Lung (tissue), 12 donors: ENCODE measurements around the gene SLC35B2. TPM values are rescaled to one million over a fixed set of nuclear protein-coding genes. Genes with fewer than 3 reads are reported as not detected.

Experiments used
- ATAC-seq: fragments of 200-7000 bp; cut with Tn5 transposase; one replicate; pipeline ENCODE4 v1.9.1; 2020; ENCODE audit warnings: moderate number of reproducible peaks; ENCODE audit not compliant: insufficient read depth, low FRiP score
- DNase-seq, 3 donors: peaks; one replicate each; pipeline ENCODE4 v3.0.0-alpha.2; 2013 to 2017
- H3K27ac ChIP-seq, 2 donors: one replicate each; pipeline ENCODE4 v1.5.1; 2013; ENCODE audit warnings: mild to moderate bottlenecking in 2 of 2, moderate library complexity in 2 of 2, control low read depth in 1 of 2, inconsistent platforms in 1 of 2, low read depth in 1 of 2, low read length in 1 of 2
- H3K27me3 ChIP-seq, 3 donors: one replicate each; pipeline ENCODE4 v1.5.1; 2013; ENCODE audit warnings: low read length in 2 of 3; ENCODE audit not compliant: control insufficient read depth in 3 of 3, insufficient read depth in 3 of 3
- H3K36me3 ChIP-seq, 4 donors: one replicate each; pipeline ENCODE4 v1.5.1; 2013; ENCODE audit warnings: low read length in 4 of 4, mild to moderate bottlenecking in 1 of 4, moderate library complexity in 1 of 4; ENCODE audit not compliant: control insufficient read depth in 4 of 4, insufficient read depth in 4 of 4
- H3K4me1 ChIP-seq, 5 donors: one replicate each; pipeline ENCODE4 v1.5.1; 2013; ENCODE audit warnings: low read length in 5 of 5, mild to moderate bottlenecking in 2 of 5, moderate library complexity in 1 of 5; ENCODE audit not compliant: control insufficient read depth in 5 of 5, insufficient read depth in 5 of 5
- H3K4me3 ChIP-seq: one replicate; pipeline ENCODE4 v1.5.1; 2013; ENCODE audit warnings: mild to moderate bottlenecking, control low read depth, moderate library complexity
- H3K9ac ChIP-seq, 2 donors: one replicate each; pipeline ENCODE4 v1.5.1; 2013; ENCODE audit warnings: low read length in 2 of 2, control low read depth in 1 of 2; ENCODE audit not compliant: insufficient read depth in 1 of 2
- H3K9me3 ChIP-seq, 4 donors: one replicate each; pipeline ENCODE4 v1.5.1; 2013; ENCODE audit warnings: low read length in 3 of 4, mild to moderate bottlenecking in 1 of 4, moderate library complexity in 1 of 4; ENCODE audit not compliant: control insufficient read depth in 4 of 4, insufficient read depth in 3 of 4
- WGBS, 2 donors: extraction: QIAGEN DNeasy Blood & Tissue Kit; methylation state at CpG; one replicate each; pipeline ENCODE4 v1.1.7; 2013; 5-methylcytosine and 5-hydroxymethylcytosine counted together
- polyA plus RNA-seq, 2 donors: library from polyadenylated mRNA; stranded (reverse); fragments of 200-250 nt; gene quantifications; one replicate each; pipeline ENCODE4 v1.2.1, GENCODE V29; 2013
- total RNA-seq, 2 donors: library from RNA; depleted of rRNA in 1 of 2; stranded (reverse); fragments of >200 nt in 1 of 2; gene quantifications; one replicate each; pipeline ENCODE4 v1.2.1, GENCODE V29; 2014 to 2021
- TF ChIP-seq, protein P1 (sequence below): IDR thresholded peaks from 2 replicates; pipeline ENCODE4 v1.5.1; 2012; ENCODE audit warnings: mild to moderate bottlenecking; ENCODE audit errors: control extremely low read depth, extremely low read depth
- donor health status: control.
- donor health status: control.
- donor health status: Bipolar disorder and iron deficiency.
- donor health status: healthy.
- donor health status: DM: yes; HTN: yes; CAD: no.

SLC35B2 gene
- total and polyA plus RNA-seq, 4 donors = 15.0 to 44.4 (median 34.9) TPM

DNA sequence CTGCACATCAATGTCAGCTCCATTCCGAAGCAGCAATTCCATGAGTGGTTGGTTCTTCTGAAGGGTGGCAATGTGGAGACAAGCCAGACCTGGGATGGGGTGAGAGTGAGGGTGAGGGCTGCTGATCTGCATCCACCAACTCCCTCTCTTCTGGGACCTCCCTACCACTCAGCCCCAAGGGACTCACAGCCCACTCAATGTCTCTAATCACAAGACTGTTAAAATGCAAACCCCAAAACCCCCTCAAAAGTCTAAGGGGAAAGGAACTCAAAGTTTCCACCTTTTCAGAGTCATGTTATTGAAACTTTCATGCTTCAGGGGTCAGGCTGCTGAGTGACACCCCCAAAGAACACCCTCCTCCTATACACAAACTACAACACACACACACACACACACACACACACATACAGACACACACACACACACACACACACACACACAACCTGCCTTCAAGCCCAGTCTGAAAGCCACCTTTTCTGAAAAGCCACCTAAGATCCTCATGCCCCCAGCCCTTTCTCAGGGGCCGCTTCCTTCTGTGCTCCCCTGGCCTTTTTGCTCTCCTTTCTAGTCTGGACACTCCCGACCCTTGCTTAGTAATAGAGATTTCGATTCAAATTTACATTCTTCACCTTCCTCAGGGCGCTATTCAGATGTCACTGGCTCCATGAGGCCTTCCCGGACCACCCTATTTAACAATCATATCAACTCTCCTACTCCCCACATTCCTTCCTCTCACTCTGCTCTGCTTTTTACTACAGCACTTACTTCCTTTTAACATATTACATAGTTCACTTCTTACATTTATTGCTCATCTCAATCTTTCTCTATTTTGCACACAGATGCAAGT lies 3.3 kb upstream of the SLC35B2 start:
- WGBS, 2 donors = 96 to 97% methylated on average over 6 of the region's 6 CpGs
- DNase-seq = no peak

DNA sequence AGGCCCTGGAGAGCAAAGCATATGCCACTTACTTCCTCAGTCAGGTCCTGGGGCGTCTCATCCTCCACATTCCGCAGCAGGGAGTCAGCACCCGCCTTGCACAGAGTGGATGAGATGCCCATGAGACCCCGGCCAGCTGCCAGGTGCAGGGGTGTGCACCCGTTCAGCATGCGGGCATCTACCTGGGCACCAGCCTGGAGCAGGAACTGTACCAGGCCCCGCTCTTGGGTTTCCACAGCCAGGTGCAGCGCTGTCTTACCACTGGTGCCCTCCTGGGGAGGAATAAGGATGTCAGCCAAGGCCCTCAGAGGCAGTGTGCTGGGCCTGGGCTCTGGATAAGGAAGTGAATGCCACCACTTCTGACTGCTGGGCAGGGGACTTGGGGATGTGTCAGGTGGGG lies 2.7 kb upstream of the SLC35B2 start:
- WGBS, 2 donors = 92 to 97% methylated on average over 8 of the region's 8 CpGs
- H3K27ac ChIP-seq = no peak overlapping the region
- H3K4me1 ChIP-seq = peaks cover 6 to 45% (median 17%) of the 10 kb centered on the region in 5 donors
- H3K36me3 ChIP-seq = peaks cover 0 to 22% (median 12%) of the 10 kb centered on the region in 4 donors
- ATAC-seq = no peak
- TF ChIP-seq, protein P1, sequence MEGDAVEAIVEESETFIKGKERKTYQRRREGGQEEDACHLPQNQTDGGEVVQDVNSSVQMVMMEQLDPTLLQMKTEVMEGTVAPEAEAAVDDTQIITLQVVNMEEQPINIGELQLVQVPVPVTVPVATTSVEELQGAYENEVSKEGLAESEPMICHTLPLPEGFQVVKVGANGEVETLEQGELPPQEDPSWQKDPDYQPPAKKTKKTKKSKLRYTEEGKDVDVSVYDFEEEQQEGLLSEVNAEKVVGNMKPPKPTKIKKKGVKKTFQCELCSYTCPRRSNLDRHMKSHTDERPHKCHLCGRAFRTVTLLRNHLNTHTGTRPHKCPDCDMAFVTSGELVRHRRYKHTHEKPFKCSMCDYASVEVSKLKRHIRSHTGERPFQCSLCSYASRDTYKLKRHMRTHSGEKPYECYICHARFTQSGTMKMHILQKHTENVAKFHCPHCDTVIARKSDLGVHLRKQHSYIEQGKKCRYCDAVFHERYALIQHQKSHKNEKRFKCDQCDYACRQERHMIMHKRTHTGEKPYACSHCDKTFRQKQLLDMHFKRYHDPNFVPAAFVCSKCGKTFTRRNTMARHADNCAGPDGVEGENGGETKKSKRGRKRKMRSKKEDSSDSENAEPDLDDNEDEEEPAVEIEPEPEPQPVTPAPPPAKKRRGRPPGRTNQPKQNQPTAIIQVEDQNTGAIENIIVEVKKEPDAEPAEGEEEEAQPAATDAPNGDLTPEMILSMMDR = no peak
- DNase-seq = no peak
- H3K4me3 ChIP-seq = no peak overlapping the region
- H3K9me3 ChIP-seq = no peaks in the 10 kb centered on the region
- no peak overlapping the region for H3K9ac ChIP-seq
- no peaks in the 10 kb centered on the region for H3K27me3 ChIP-seq

More for the DNA sequence above, 3.3 kb upstream of the SLC35B2 start:
- H3K36me3 ChIP-seq = peaks cover 0 to 18% (median 9%) of the 10 kb centered on the region in 4 donors
- no peak overlapping the region for H3K27ac ChIP-seq
- H3K9me3 ChIP-seq = no peaks in the 10 kb centered on the region
- H3K9ac ChIP-seq = no peak overlapping the region
- H3K27me3 ChIP-seq = no peaks in the 10 kb centered on the region
- H3K4me3 ChIP-seq = no peak overlapping the region
- peaks cover 6 to 44% (median 17%) of the 10 kb centered on the region in 5 donors for H3K4me1 ChIP-seq
- TF ChIP-seq, protein P1 = no peak
- no peak for ATAC-seq

DNA sequence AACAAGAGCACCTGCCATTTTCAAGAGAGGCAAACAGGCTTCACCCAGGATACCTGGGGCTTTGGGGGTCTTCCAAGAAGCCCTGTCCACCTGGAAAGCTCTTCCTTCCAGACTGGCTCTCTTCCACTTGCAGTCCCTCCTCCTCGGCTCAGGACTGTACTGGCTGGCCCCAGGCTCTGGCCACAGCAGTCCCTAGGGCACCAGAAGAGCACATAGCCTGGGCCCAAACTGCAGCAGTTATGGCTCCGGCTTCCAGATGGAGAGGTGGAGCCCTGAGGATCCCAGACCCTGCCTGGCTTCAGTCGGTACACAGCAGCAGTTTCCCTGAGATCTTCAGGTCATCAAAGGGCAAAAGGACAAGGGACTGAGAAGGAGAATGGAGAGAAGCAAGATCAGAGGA lies 1.6 kb upstream of the SLC35B2 start:
- Histone ChIP-seq H3K36me3 (peaks cover 5 to 33% (median 22%) of the 10 kb centered on the region in 4 donors), H3K27ac (no peak overlapping the region), H3K4me1 (peaks cover 0 to 36% (median 17%) of the 10 kb centered on the region in 5 donors), H3K4me3 (no peak overlapping the region), H3K27me3 (no peaks in the 10 kb centered on the region), H3K9me3 (no peaks in the 10 kb centered on the region), H3K9ac (no peak overlapping the region)
- WGBS, 2 donors = 93 to 97% methylated on average over 3 of the region's 3 CpGs
- TF ChIP-seq, protein P1 = no peak
- no peak for ATAC-seq
- no peak for DNase-seq
